Liver (tissue), 3 donors: ENCODE measurements around the gene PAN3.

ENCODE experiments used
- HNF4G ChIP-seq: IDR thresholded peaks from 2 replicates; pipeline ENCODE4 v1.6.1; 2016; ENCODE audit warnings: antibody characterized with exemption
- JUND ChIP-seq, 2 donors: IDR thresholded peaks; 2 replicates each; pipeline ENCODE4 v1.6.1; 2016; ENCODE audit warnings: antibody characterized with exemption in 2 of 2
- RXRA ChIP-seq, 2 donors: IDR thresholded peaks; 2 replicates each; pipeline ENCODE4 v1.6.1; 2017 to 2018; ENCODE audit warnings: antibody characterized with exemption in 2 of 2, mild to moderate bottlenecking in 1 of 2
- YY1 ChIP-seq: IDR thresholded peaks from 2 replicates; pipeline ENCODE4 v1.6.1; 2016; ENCODE audit warnings: antibody characterized with exemption, mild to moderate bottlenecking
- TF ChIP-seq, protein P1 (sequence below): fragments of 150-350 bp; IDR thresholded peaks from 2 replicates; pipeline ENCODE4 v1.5.1; 2017; ENCODE audit warnings: improper control_type of control experiment, low read depth, low read length; ENCODE audit not compliant: missing input control
- TF ChIP-seq, protein P2 (sequence below): IDR thresholded peaks from 2 replicates; pipeline ENCODE4 v1.6.1; 2016; ENCODE audit warnings: antibody characterized with exemption, mild to moderate bottlenecking
- TF ChIP-seq, protein P3 (sequence below): IDR thresholded peaks from 2 replicates; pipeline ENCODE4 v1.6.1; 2016; ENCODE audit warnings: antibody characterized with exemption
- donor health status: healthy.
- donor health status: healthy.

DNA sequence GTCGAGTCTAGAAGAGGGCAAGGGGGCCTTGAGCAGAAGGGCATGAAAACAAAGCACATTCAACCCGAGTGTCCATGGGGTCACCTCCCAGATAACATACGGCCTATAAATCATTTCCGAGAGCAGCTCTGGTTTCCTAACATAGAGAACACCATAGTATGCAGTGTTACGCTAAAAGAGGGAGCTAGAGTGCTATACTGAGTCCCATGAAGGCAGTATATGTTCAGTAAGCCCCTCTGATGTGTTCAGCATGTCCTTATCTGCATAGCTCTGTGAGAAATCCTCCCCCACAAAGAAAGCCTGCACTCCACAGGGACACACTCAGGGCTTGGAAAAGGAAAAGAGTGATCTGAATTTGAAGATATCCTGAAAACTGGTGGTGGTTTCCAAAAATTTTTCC lies 181.2 kb downstream of the PAN3 start:
- TF ChIP-seq JUND (IDR thresholded peaks at IDR 0.05) (no peak), YY1 (no peak), RXRA (IDR thresholded peaks at IDR 0.05) (no peak), HNF4G (no peak)
- TF ChIP-seq, protein P1, sequence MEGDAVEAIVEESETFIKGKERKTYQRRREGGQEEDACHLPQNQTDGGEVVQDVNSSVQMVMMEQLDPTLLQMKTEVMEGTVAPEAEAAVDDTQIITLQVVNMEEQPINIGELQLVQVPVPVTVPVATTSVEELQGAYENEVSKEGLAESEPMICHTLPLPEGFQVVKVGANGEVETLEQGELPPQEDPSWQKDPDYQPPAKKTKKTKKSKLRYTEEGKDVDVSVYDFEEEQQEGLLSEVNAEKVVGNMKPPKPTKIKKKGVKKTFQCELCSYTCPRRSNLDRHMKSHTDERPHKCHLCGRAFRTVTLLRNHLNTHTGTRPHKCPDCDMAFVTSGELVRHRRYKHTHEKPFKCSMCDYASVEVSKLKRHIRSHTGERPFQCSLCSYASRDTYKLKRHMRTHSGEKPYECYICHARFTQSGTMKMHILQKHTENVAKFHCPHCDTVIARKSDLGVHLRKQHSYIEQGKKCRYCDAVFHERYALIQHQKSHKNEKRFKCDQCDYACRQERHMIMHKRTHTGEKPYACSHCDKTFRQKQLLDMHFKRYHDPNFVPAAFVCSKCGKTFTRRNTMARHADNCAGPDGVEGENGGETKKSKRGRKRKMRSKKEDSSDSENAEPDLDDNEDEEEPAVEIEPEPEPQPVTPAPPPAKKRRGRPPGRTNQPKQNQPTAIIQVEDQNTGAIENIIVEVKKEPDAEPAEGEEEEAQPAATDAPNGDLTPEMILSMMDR, result no peak
- TF ChIP-seq, protein P2, sequence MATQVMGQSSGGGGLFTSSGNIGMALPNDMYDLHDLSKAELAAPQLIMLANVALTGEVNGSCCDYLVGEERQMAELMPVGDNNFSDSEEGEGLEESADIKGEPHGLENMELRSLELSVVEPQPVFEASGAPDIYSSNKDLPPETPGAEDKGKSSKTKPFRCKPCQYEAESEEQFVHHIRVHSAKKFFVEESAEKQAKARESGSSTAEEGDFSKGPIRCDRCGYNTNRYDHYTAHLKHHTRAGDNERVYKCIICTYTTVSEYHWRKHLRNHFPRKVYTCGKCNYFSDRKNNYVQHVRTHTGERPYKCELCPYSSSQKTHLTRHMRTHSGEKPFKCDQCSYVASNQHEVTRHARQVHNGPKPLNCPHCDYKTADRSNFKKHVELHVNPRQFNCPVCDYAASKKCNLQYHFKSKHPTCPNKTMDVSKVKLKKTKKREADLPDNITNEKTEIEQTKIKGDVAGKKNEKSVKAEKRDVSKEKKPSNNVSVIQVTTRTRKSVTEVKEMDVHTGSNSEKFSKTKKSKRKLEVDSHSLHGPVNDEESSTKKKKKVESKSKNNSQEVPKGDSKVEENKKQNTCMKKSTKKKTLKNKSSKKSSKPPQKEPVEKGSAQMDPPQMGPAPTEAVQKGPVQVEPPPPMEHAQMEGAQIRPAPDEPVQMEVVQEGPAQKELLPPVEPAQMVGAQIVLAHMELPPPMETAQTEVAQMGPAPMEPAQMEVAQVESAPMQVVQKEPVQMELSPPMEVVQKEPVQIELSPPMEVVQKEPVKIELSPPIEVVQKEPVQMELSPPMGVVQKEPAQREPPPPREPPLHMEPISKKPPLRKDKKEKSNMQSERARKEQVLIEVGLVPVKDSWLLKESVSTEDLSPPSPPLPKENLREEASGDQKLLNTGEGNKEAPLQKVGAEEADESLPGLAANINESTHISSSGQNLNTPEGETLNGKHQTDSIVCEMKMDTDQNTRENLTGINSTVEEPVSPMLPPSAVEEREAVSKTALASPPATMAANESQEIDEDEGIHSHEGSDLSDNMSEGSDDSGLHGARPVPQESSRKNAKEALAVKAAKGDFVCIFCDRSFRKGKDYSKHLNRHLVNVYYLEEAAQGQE, result no peak
- TF ChIP-seq, protein P3, sequence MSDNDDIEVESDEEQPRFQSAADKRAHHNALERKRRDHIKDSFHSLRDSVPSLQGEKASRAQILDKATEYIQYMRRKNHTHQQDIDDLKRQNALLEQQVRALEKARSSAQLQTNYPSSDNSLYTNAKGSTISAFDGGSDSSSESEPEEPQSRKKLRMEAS, result no peak
